Adrenal gland (tissue), 5 donors: ENCODE data around the gene ATF5.

ENCODE experiments used
- POLR2A ChIP-seq, 2 donors: fragments of 450-650 bp; IDR thresholded peaks; one replicate each; pipeline ENCODE4 v1.6.1; 2017; ENCODE audit warnings: antibody characterized with exemption in 2 of 2, mild to moderate bottlenecking in 2 of 2, moderate library complexity in 1 of 2
- TF ChIP-seq, protein P1 (sequence below), 6 experiments: fragments of 450-650 bp in 4 of 6; fragments of 200-600 bp in 2 of 6; sonication (generic) in 1 of 6; IDR thresholded peaks; 1 replicate in 5 of 6; 2 replicates in 1 of 6; pipeline versions ENCODE4 v1.5.1 to v1.8.0; 2016 to 2021; ENCODE audit warnings: antibody characterized with exemption in 6 of 6, mild to moderate bottlenecking in 2 of 6, moderate library complexity in 1 of 6
- donor health status: DM: no; HTN: no; CAD: no.

DNA sequence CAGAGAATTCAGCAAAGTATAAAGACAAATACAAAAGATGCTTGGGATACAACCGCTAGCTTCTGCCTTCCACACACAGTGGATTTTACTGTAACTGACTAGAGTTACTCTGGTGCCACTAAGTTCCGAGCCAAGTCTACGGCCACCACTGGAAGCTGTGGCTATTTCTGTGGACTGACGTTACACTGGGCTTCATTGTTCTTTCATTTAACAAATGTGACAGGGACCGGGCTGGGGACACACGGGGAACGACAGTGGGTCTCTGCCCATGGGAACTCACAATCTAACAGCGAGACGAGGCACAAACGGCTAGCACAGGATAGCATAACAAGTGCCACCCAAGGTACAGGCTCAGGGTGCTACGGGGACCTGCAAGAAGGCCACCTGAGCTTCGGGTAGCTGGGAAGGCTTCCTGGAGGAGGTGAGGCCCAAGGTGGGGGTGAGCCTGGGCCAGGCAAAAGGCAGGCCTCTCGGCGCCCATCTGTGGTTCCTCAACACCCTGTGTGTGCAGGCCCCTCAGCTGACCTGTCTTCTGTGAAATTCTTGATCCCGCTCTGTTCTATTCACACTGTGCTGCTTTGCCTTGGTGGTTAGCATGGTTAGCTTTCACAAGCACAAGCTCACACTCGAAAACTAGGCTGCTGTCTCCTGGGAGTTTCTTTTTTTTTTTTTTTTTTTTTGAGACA, 22.0 kb upstream of the ATF5 start:
- TF ChIP-seq, protein P1, sequence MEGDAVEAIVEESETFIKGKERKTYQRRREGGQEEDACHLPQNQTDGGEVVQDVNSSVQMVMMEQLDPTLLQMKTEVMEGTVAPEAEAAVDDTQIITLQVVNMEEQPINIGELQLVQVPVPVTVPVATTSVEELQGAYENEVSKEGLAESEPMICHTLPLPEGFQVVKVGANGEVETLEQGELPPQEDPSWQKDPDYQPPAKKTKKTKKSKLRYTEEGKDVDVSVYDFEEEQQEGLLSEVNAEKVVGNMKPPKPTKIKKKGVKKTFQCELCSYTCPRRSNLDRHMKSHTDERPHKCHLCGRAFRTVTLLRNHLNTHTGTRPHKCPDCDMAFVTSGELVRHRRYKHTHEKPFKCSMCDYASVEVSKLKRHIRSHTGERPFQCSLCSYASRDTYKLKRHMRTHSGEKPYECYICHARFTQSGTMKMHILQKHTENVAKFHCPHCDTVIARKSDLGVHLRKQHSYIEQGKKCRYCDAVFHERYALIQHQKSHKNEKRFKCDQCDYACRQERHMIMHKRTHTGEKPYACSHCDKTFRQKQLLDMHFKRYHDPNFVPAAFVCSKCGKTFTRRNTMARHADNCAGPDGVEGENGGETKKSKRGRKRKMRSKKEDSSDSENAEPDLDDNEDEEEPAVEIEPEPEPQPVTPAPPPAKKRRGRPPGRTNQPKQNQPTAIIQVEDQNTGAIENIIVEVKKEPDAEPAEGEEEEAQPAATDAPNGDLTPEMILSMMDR (IDR thresholded peaks at IDR 0.05): no peak
- TF ChIP-seq POLR2A (IDR thresholded peaks at IDR 0.05): no peak
